ENCODE measurements around the gene MAOB.
"Not testable (repeated sequence)": the region's sequence is repeated elsewhere in the genome, so short reads cannot be mapped to it uniquely, and the experiment has no call there.

MAOB gene

GRCh38 chrX:43753637-43754036 is 128.6 kb downstream of the MAOB start:
- no peak for DNase-seq (ENCODE audit: low read depth)

- DNase-seq (ENCODE audit: low read depth): peak; percentile 46
Measured at GRCh38 chrX:43750248-43750676, 132.0 kb downstream of the MAOB start.

GRCh38 chrX:43747476-43747875 is 134.8 kb downstream of the MAOB start:
- no peak for DNase-seq (ENCODE audit: low read depth)

GRCh38 chrX:43745938-43746721 is 136.1 kb downstream of the MAOB start:
- DNase-seq (ENCODE audit: low read depth): peak; percentile 0

GRCh38 chrX:43744284-43744683 is 138.0 kb downstream of the MAOB start:
- DNase-seq (ENCODE audit: low read depth): no peak

GRCh38 chrX:43743100-43743822 is 139.0 kb downstream of the MAOB start:
- no peak for DNase-seq (ENCODE audit: low read depth)

GRCh38 chrX:43741843-43742573 is 140.2 kb downstream of the MAOB start:
- DNase-seq (ENCODE audit: low read depth): no peak

GRCh38 chrX:43735957-43736356 is 146.3 kb downstream of the MAOB start:
- no peak for DNase-seq (ENCODE audit: low read depth)

GRCh38 chrX:43735534-43735933 is 146.7 kb downstream of the MAOB start:
- no peak for DNase-seq (ENCODE audit: low read depth)

- DNase-seq (ENCODE audit: low read depth): no peak
Measured at GRCh38 chrX:43734444-43734843, 147.8 kb downstream of the MAOB start.

- DNase-seq (ENCODE audit: low read depth): no peak
Measured at GRCh38 chrX:43733699-43734098, 148.6 kb downstream of the MAOB start.

- no peak for DNase-seq (ENCODE audit: low read depth)
Measured at GRCh38 chrX:43731086-43731485, 151.2 kb downstream of the MAOB start.

- no peak for DNase-seq (ENCODE audit: low read depth)
Measured at GRCh38 chrX:43728966-43729365, 153.3 kb downstream of the MAOB start.

- no peak for DNase-seq (ENCODE audit: low read depth)
Measured at GRCh38 chrX:43728002-43728401, 154.2 kb downstream of the MAOB start.

- DNase-seq (ENCODE audit: low read depth): not testable (repeated sequence)
Measured at GRCh38 chrX:43727254-43727653, 155.0 kb downstream of the MAOB start.

- not testable (repeated sequence) for DNase-seq (ENCODE audit: low read depth)
Measured at GRCh38 chrX:43725227-43725626, 157.0 kb downstream of the MAOB start.

GRCh38 chrX:43720961-43721360 is 161.3 kb downstream of the MAOB start:
- no peak for DNase-seq (ENCODE audit: low read depth)

GRCh38 chrX:43720082-43720481 is 162.2 kb downstream of the MAOB start:
- no peak for DNase-seq (ENCODE audit: low read depth)

GRCh38 chrX:43718956-43719355 is 163.3 kb downstream of the MAOB start:
- DNase-seq (ENCODE audit: low read depth): no peak

- DNase-seq (ENCODE audit: low read depth): no peak
Measured at GRCh38 chrX:43718546-43718945, 163.7 kb downstream of the MAOB start.

- no peak for DNase-seq (ENCODE audit: low read depth)
Measured at GRCh38 chrX:43718081-43718480, 164.2 kb downstream of the MAOB start.

- no peak for DNase-seq (ENCODE audit: low read depth)
Measured at GRCh38 chrX:43717161-43717560, 165.1 kb downstream of the MAOB start.

GRCh38 chrX:43716696-43717095 is 165.6 kb downstream of the MAOB start:
- no peak for DNase-seq (ENCODE audit: low read depth)
